IMR-90 (cell line): Measurements from ENCODE around the gene ESYT1. TPM values are rescaled to one million over a fixed set of nuclear protein-coding genes. Genes with fewer than 3 reads are reported as not detected.
A peak's percentile ranks its signal among the peaks of the same experiment; 100 is the strongest.

Experiments used
- ATAC-seq: fragments of 200-7000 bp; cut with Tn5 transposase; 2 replicates; pipeline ENCODE4 v1.9.1; 2020; ENCODE audit warnings: low read depth, mild to moderate bottlenecking, moderate library complexity
- BruUV-seq: library from RNA; stranded (reverse); fragments of 400-500 nt; replicated peaks from 2 replicates; lab custom pipeline; 2021; lab: Mats Ljungman, UMichigan
- CTCF ChIA-PET: fragments of 300-600 bp; formaldehyde crosslinking; extraction: SDS; loops from one replicate; lab custom pipeline; 2021; ENCODE audit warnings: antibody characterized with exemption; lab: Yijun Ruan, JAX
- POLR2A ChIA-PET: fragments of 300-600 bp; sonication (Branson Sonifier 250); formaldehyde crosslinking; loops from one replicate; lab custom pipeline; 2022; ENCODE audit warnings: antibody characterized with exemption; ENCODE audit not compliant: unreplicated experiment; lab: Charles Lee
- DNase-seq: peaks from one replicate; pipeline ENCODE4 v3.0.0; 2013
- H2AFZ ChIP-seq: replicated peaks from 2 replicates; pipeline ENCODE3; 2013; ENCODE audit warnings: low read length, mild to moderate bottlenecking; ENCODE audit not compliant: poor library complexity
- H2AK5ac ChIP-seq: 2 replicates; pipeline ENCODE4 v1.6.1; 2013; ENCODE audit warnings: low read depth, low read length, inconsistent platforms
- H2AK9ac ChIP-seq: replicated peaks from 2 replicates; pipeline ENCODE3; 2013; ENCODE audit warnings: mild to moderate bottlenecking, low read depth, low read length, moderate library complexity; ENCODE audit not compliant: poor library complexity
- H2BK120ac ChIP-seq: 2 replicates; pipeline ENCODE4 v1.6.1; 2013; ENCODE audit warnings: low read depth, low read length, inconsistent platforms
- H2BK15ac ChIP-seq: 3 replicates; pipeline ENCODE4 v1.6.1; 2013; ENCODE audit warnings: low read depth, low read length, inconsistent platforms
- H2BK20ac ChIP-seq: 2 replicates; pipeline ENCODE4 v1.6.1; 2013; ENCODE audit warnings: low read depth, mild to moderate bottlenecking, inconsistent platforms, low read length, moderate library complexity
- H2BK5ac ChIP-seq: 2 replicates; pipeline ENCODE4 v1.6.1; 2013; ENCODE audit warnings: mild to moderate bottlenecking, low read depth, low read length, inconsistent platforms; ENCODE audit not compliant: poor library complexity, severe bottlenecking
- H3K14ac ChIP-seq: replicated peaks from 2 replicates; pipeline ENCODE4 v1.6.1; 2013; ENCODE audit warnings: low read depth, low read length, inconsistent platforms
- H3K18ac ChIP-seq: 2 replicates; pipeline ENCODE4 v1.6.1; 2013; ENCODE audit warnings: low read depth, low read length, control low read depth
- H3K23ac ChIP-seq: 2 replicates; pipeline ENCODE4 v1.6.1; 2013; ENCODE audit warnings: low read depth, low read length, inconsistent platforms
- H3K27ac ChIP-seq: 2 replicates; pipeline ENCODE4 v1.5.1; 2013; ENCODE audit warnings: mild to moderate bottlenecking, control low read depth, low read length; ENCODE audit not compliant: insufficient read depth
- H3K27me3 ChIP-seq: 2 replicates; pipeline ENCODE4 v1.6.1; 2013; ENCODE audit warnings: low read length; ENCODE audit not compliant: control insufficient read depth, insufficient read depth
- H3K36me3 ChIP-seq: 2 replicates; pipeline ENCODE4 v1.6.1; 2013; ENCODE audit warnings: low read length, mixed read lengths; ENCODE audit not compliant: control insufficient read depth, insufficient read depth
- H3K4ac ChIP-seq: 2 replicates; pipeline ENCODE4 v1.6.1; 2013; ENCODE audit warnings: low read depth, low read length, inconsistent platforms
- H3K4me1 ChIP-seq: 2 replicates; pipeline ENCODE4 v1.6.1; 2013; ENCODE audit warnings: low read length, mixed read lengths; ENCODE audit not compliant: control insufficient read depth, insufficient read depth
- H3K4me2 ChIP-seq: 2 replicates; pipeline ENCODE4 v1.6.1; 2013; ENCODE audit warnings: low read depth, mild to moderate bottlenecking, control low read depth, low read length, moderate library complexity
- H3K4me3 ChIP-seq: 2 replicates; pipeline ENCODE4 v1.5.1; 2013; ENCODE audit warnings: low read depth, mild to moderate bottlenecking, control low read depth, low read length, moderate library complexity; ENCODE audit not compliant: insufficient read depth
- H3K56ac ChIP-seq: 2 replicates; pipeline ENCODE4 v1.6.1; 2013; ENCODE audit warnings: low read length, inconsistent platforms; ENCODE audit not compliant: insufficient read depth; ENCODE audit errors: extremely low read depth
- H3K79me1 ChIP-seq, 2 experiments: 2 replicates each; pipeline ENCODE4 v1.6.1; 2013; ENCODE audit warnings: low read length in 2 of 2, inconsistent platforms in 1 of 2, low read depth in 1 of 2
- H3K9ac ChIP-seq: 2 replicates; pipeline ENCODE4 v1.6.1; 2013; ENCODE audit warnings: low read depth, low read length, control low read depth
- H3K9me1 ChIP-seq: 2 replicates; pipeline ENCODE4 v1.6.1; 2013; ENCODE audit warnings: low read length, inconsistent platforms; ENCODE audit not compliant: insufficient read depth
- H3K9me3 ChIP-seq: 2 replicates; pipeline ENCODE4 v1.6.1; 2013; ENCODE audit warnings: low read length; ENCODE audit not compliant: control insufficient read depth, insufficient read depth
- H4K20me1 ChIP-seq: 2 replicates; pipeline ENCODE4 v1.6.1; 2013; ENCODE audit warnings: low read length, inconsistent platforms; ENCODE audit not compliant: insufficient read depth
- H4K5ac ChIP-seq: 2 replicates; pipeline ENCODE4 v1.6.1; 2013; ENCODE audit warnings: mild to moderate bottlenecking, low read depth, low read length, control low read depth
- H4K8ac ChIP-seq, 2 experiments: 2 replicates each; pipeline ENCODE4 v1.6.1; 2013; ENCODE audit warnings: low read depth in 2 of 2, low read length in 2 of 2, control low read depth in 1 of 2, inconsistent platforms in 1 of 2
- H4K91ac ChIP-seq: 2 replicates; pipeline ENCODE4 v1.6.1; 2013; ENCODE audit warnings: low read depth, low read length, inconsistent platforms; ENCODE audit not compliant: insufficient read depth
- BHLHE40 ChIP-seq: fragments of 150-350 bp; IDR thresholded peaks from 2 replicates; pipeline ENCODE4 v1.6.1; 2016; ENCODE audit warnings: mild to moderate bottlenecking, low read depth, low read length
- CEBPB ChIP-seq: IDR thresholded peaks from 2 replicates; pipeline ENCODE4 v1.6.1; 2012; ENCODE audit warnings: low read depth, low read length, improper control_type of control experiment
- MAFK ChIP-seq: IDR thresholded peaks from 2 replicates; pipeline ENCODE4 v1.6.1; 2012; ENCODE audit warnings: low read depth, low read length, improper control_type of control experiment
- MAZ ChIP-seq: IDR thresholded peaks from 2 replicates; pipeline ENCODE4 v1.6.1; 2012; ENCODE audit warnings: low read depth, mild to moderate bottlenecking, low read length, improper control_type of control experiment, moderate library complexity, borderline replicate concordance
- MXI1 ChIP-seq: IDR thresholded peaks from 2 replicates; pipeline ENCODE4 v1.6.1; 2012; ENCODE audit warnings: low read depth, mild to moderate bottlenecking, low read length, moderate library complexity, borderline replicate concordance
- NFE2L2 ChIP-seq: fragments of 150-350 bp; IDR thresholded peaks from 2 replicates; pipeline ENCODE4 v1.6.1; 2016; ENCODE audit warnings: low read depth, mild to moderate bottlenecking, low read length
- POLR2A ChIP-seq: IDR thresholded peaks from 2 replicates; pipeline ENCODE4 v1.6.1; 2012; ENCODE audit warnings: mild to moderate bottlenecking, low read depth, low read length
- RCOR1 ChIP-seq: IDR thresholded peaks from 2 replicates; pipeline ENCODE4 v1.6.1; 2012; ENCODE audit warnings: mild to moderate bottlenecking, low read length, improper control_type of control experiment; ENCODE audit not compliant: insufficient replicate concordance
- SMC3 ChIP-seq: fragments of 150-350 bp; IDR thresholded peaks from 2 replicates; pipeline ENCODE4 v1.6.1; 2016; ENCODE audit warnings: low read depth, mild to moderate bottlenecking, antibody characterized with exemption, low read length, moderate library complexity
- WGBS, 2 experiments: methylation state at CpG; one replicate each; pipeline versions ENCODE4 v1.1.5 to v1.1.7; 2013; ENCODE audit warnings: missing lambda C conversion rate in 2 of 2; ENCODE audit not compliant: insufficient read length in 1 of 2; ENCODE audit errors: extremely low coverage in 2 of 2; 5-methylcytosine and 5-hydroxymethylcytosine counted together
- dilution Hi-C: fragments of 300-500 bp; cut with HindIII; formaldehyde crosslinking; loops from one replicate; pipeline ENCODE4 v1.14.3; 2018; ENCODE audit warnings: low sequenced_read_pairs; ENCODE audit not compliant: unreplicated experiment
- in situ Hi-C: fragments of 300-500 bp; cut with MboI; formaldehyde crosslinking; loops from 3 replicates; pipeline ENCODE4 v1.14.3; 2019; ENCODE audit warnings: low sequenced_read_pairs, inconsistent platforms, mixed read lengths
- intact Hi-C: fragments of 100-400 bp; cut with micrococcal nuclease; formaldehyde crosslinking; loops from 2 replicates; pipeline ENCODE4 v1.10.0; 2022
- polyA plus RNA-seq, 3 experiments: library from polyadenylated mRNA; depleted of rRNA; stranded (reverse); fragments of >200 nt; gene quantifications; 2 replicates each; pipeline ENCODE4 v1.2.3, GENCODE V29; 2012; ENCODE audit warnings: low replicate concordance in 1 of 3
- total RNA-seq: library from RNA; depleted of rRNA; stranded (reverse); fragments of >200 nt; gene quantifications from 2 replicates; pipeline ENCODE4 v1.2.3, GENCODE V29; 2012
- TF ChIP-seq, protein P1 (sequence below): fragments of 150-350 bp; IDR thresholded peaks from 2 replicates; pipeline ENCODE4 v1.6.1; 2017; ENCODE audit warnings: mild to moderate bottlenecking, antibody characterized with exemption, low read length, low read depth
- TF ChIP-seq, protein P2 (sequence below): conservative IDR thresholded peaks from 2 replicates; pipeline ENCODE4 v1.5.1; 2012; ENCODE audit warnings: mild to moderate bottlenecking, low read depth, low read length, improper control_type of control experiment
- TF ChIP-seq, protein P3 (sequence below): fragments of 150-350 bp; IDR thresholded peaks from 2 replicates; pipeline ENCODE4 v1.6.1; 2016; ENCODE audit warnings: low read depth, mild to moderate bottlenecking, low read length, moderate library complexity, borderline replicate concordance

Gene ESYT1
- total and polyA plus RNA-seq, 2 of the 4 experiments (the other 2 are of a cell fraction) = 150 to 153 TPM

DNA sequence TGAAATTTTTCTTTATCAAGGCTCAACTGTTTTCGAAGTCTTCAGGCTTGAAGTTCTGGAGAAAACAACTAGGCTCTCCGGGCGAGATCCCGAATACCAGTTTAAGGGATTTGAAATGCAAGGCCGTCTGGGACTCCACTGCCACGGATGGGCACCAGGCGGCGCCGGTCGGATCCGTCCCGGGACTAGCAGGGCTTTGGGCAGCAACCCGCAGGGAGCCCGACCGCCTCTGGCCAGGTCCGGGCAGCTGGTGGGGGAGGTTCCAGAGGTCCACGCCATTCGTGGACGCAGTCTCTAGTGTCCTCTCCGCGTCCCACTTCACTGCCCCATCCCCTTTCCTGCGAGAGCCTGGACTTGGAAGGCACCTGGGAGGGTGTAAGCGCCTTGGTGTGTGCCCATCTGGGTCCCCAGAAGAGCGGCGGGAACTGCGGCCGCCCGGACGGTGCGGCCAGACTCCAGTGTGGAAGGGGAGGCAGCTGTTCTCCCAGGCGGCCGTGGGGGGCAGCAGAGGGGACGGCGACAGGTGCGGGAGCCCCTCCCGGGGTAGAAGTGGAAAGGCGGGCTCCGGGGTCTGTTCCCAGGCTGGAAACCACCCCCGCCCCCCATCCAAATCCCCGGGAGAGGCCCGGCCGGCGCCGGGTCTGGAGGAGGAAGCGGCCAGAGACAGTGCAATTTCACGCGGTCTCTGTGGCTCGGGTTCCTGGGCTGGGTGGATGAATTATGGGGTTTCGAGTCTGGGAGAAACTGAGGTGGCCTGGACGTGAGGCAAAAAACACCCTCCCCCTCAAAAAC lies 48.9 kb upstream of the ESYT1 start:
- peak overlapping the region; percentile 66; the same call in 1 of the 2 replicates for H3K9ac ChIP-seq
- no peaks in the 10 kb centered on the region; the same call in 1 of the 2 replicates for H4K20me1 ChIP-seq
- H3K9me3 ChIP-seq = no peaks in the 10 kb centered on the region
- H2BK120ac ChIP-seq = no peak overlapping the region; the same call in 1 of the 2 replicates
- CTCF ChIA-PET = interaction anchor here (0.6 to 1.4 kb wide), 6 partner anchors 22 to 142 kb away, joined by 3 to 4 read pairs (median 4); partner anchors contain the start of genes RPL41 and ZC3H10
- peaks cover 4% of the 10 kb centered on the region; the same call in 1 of the 2 replicates for H3K4me1 ChIP-seq
- H3K9me1 ChIP-seq = 0 out of 2 replicates have a peak, but pooled peaks cover 3% of the 10 kb centered on the region
- no peaks in the 10 kb centered on the region for H3K79me1 ChIP-seq
- H2AK5ac ChIP-seq = no peak overlapping the region
- H4K8ac ChIP-seq = peak overlapping the region in 1 of 2 experiments; percentile 90; a peak in 2 of 4 replicates
- dilution Hi-C loops = no loop called here
- no peak overlapping the region; the same call in 2 of the 3 replicates for H2BK15ac ChIP-seq
- peak overlapping the region; percentile 47; the same call in 1 of the 2 replicates for H3K27ac ChIP-seq
- no peak overlapping the region; the same call in 1 of the 2 replicates for H4K91ac ChIP-seq
- H2BK20ac ChIP-seq = no peak overlapping the region; the same call in 1 of the 2 replicates
- in situ Hi-C loops = no loop called here
- peak overlapping the region; percentile 49 for H2BK5ac ChIP-seq
- H2AFZ ChIP-seq = peak overlapping the region; percentile 100
- ATAC-seq = peak; percentile 90
- peak overlapping the region; percentile 96 for H3K4me2 ChIP-seq
- H3K27me3 ChIP-seq = peaks cover 38% of the 10 kb centered on the region
- POLR2A ChIA-PET = no interaction called here
- intact Hi-C loops = loop anchor here (1.0 to 2.0 kb wide), 2 partner anchors 25 to 32 kb away; partner anchors contain the start of gene PA2G4
- no peak overlapping the region for H3K18ac ChIP-seq
- no TSS peak for BruUV-seq
- H3K4me3 ChIP-seq = peak overlapping the region; percentile 67
- H3K4ac ChIP-seq = peak overlapping the region; percentile 76; the same call in 1 of the 2 replicates
- H3K23ac ChIP-seq = peak overlapping the region; percentile 84; the same call in 1 of the 2 replicates
- H4K5ac ChIP-seq = no peak overlapping the region
- 13% methylated on average over 3 of the region's 50 CpGs; no CpG with 5 or more reads in 1 of the 2 experiments for WGBS, 2 experiments
- peak overlapping the region; percentile 85 for H2AK9ac ChIP-seq
- H3K56ac ChIP-seq = no peak overlapping the region
- H3K14ac ChIP-seq = 0 out of 2 replicates have a peak overlapping the region, but pooled peaks have one; percentile 61
- peak; percentile 74 for DNase-seq
- H3K36me3 ChIP-seq = no peaks in the 10 kb centered on the region
- TF ChIP-seq MAZ (no peak), RCOR1 (peak; percentile 67), BHLHE40 (no peak), MXI1 (no peak), POLR2A (no peak), MAFK (no peak), CEBPB (no peak), NFE2L2 (no peak), SMC3 (peak; percentile 69)
- TF ChIP-seq, protein P1, sequence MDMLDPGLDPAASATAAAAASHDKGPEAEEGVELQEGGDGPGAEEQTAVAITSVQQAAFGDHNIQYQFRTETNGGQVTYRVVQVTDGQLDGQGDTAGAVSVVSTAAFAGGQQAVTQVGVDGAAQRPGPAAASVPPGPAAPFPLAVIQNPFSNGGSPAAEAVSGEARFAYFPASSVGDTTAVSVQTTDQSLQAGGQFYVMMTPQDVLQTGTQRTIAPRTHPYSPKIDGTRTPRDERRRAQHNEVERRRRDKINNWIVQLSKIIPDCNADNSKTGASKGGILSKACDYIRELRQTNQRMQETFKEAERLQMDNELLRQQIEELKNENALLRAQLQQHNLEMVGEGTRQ = no peak
- TF ChIP-seq, protein P2, sequence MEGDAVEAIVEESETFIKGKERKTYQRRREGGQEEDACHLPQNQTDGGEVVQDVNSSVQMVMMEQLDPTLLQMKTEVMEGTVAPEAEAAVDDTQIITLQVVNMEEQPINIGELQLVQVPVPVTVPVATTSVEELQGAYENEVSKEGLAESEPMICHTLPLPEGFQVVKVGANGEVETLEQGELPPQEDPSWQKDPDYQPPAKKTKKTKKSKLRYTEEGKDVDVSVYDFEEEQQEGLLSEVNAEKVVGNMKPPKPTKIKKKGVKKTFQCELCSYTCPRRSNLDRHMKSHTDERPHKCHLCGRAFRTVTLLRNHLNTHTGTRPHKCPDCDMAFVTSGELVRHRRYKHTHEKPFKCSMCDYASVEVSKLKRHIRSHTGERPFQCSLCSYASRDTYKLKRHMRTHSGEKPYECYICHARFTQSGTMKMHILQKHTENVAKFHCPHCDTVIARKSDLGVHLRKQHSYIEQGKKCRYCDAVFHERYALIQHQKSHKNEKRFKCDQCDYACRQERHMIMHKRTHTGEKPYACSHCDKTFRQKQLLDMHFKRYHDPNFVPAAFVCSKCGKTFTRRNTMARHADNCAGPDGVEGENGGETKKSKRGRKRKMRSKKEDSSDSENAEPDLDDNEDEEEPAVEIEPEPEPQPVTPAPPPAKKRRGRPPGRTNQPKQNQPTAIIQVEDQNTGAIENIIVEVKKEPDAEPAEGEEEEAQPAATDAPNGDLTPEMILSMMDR = peak; percentile 69
- TF ChIP-seq, protein P3, sequence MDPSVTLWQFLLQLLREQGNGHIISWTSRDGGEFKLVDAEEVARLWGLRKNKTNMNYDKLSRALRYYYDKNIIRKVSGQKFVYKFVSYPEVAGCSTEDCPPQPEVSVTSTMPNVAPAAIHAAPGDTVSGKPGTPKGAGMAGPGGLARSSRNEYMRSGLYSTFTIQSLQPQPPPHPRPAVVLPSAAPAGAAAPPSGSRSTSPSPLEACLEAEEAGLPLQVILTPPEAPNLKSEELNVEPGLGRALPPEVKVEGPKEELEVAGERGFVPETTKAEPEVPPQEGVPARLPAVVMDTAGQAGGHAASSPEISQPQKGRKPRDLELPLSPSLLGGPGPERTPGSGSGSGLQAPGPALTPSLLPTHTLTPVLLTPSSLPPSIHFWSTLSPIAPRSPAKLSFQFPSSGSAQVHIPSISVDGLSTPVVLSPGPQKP = no peak
